SK-N-MC (cell line): Measurements from ENCODE around the gene PGAM2.
"Not testable (repeated sequence)": the region's sequence is repeated elsewhere in the genome, so short reads cannot be mapped to it uniquely, and the experiment has no call there.

Experiments
- EZH2 ChIP-seq: fragments of 200-600 bp; sonication (generic); IDR thresholded peaks from one replicate; pipeline ENCODE4 v1.6.1; 2017; ENCODE audit warnings: antibody characterized with exemption
- FOXP2 ChIP-seq: optimal IDR thresholded peaks from 2 replicates; pipeline ENCODE3; 2011; ENCODE audit warnings: mild to moderate bottlenecking, moderate library complexity; ENCODE audit not compliant: insufficient read depth; ENCODE audit errors: extremely low read length, control extremely low read depth
- POLR2AphosphoS5 ChIP-seq: IDR thresholded peaks from 2 replicates; pipeline ENCODE4 v1.6.1; 2012; ENCODE audit warnings: mild to moderate bottlenecking, low read depth, low read length, borderline replicate concordance

DNA sequence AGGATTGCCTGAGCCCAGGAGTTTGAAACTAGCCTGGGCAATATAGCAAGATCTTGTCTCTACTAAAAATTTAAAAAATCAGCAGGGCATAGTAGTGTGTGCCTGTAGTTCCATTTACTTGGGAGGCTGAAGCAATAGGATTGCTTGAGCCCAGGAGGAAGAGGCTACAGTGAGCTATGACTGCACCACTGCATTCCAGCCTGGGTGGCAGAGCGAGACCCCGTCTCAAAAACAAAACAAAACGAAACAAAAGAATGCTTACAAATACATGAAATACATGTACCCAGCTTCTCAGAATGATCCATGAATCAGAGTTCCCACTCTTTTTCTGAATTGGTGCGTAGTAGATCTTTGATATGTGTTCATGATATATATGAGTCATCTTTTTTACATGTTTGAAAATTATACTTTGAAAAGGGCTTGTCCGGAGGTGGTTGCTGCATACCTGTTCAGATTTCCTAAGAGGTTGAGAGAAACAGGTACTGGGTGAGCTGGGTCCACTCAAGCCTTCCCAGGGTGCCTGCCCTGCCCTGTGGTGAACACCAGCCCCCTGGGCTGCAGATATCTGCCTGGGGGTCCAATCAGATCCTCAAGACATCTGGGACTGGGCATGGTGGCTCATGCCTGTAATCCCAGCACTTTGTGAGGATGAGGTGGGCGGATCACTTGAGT lies 42.4 kb downstream of the PGAM2 start:
- not testable (repeated sequence) for TF ChIP-seq POLR2AphosphoS5, EZH2, FOXP2
